GM12865 (cell line): ENCODE results near the gene SP110.
A peak's percentile ranks its signal among the peaks of the same experiment; 100 is the strongest.

Experiments
- DNase-seq: peaks from one replicate; pipeline ENCODE4 v3.0.0; 2010; ENCODE audit warnings: low read depth
- H3K4me3 ChIP-seq: 2 replicates; pipeline ENCODE4 v1.5.1; 2011; ENCODE audit warnings: mild to moderate bottlenecking, low read depth, low read length, control low read depth
- CTCF ChIP-seq: IDR thresholded peaks from 2 replicates; pipeline ENCODE4 v1.5.1; 2011; ENCODE audit warnings: low read length, control low read depth, low read depth, inconsistent platforms; ENCODE audit not compliant: insufficient read depth; ENCODE audit errors: missing control alignments

SP110 gene

GRCh38 chr2:230202430-230203109 lies 17.2 kb downstream of the SP110 start:
- TF ChIP-seq CTCF, result peak; percentile 37
- peak; percentile 82 for DNase-seq
- H3K4me3 ChIP-seq, result no peak overlapping the region

GRCh38 chr2:230184727-230185578 lies 34.8 kb downstream of the SP110 start:
- no peak for DNase-seq
- TF ChIP-seq CTCF, result no peak
- no peak overlapping the region for H3K4me3 ChIP-seq

- TF ChIP-seq CTCF, result no peak
- DNase-seq, result no peak
- no peak overlapping the region for H3K4me3 ChIP-seq
These were observed 38.6 kb downstream of the SP110 start for GRCh38 chr2:230181195-230181594.

GRCh38 chr2:230179907-230180306 lies 39.9 kb downstream of the SP110 start:
- TF ChIP-seq CTCF, result no peak
- DNase-seq, result no peak
- no peak overlapping the region for H3K4me3 ChIP-seq

- H3K4me3 ChIP-seq, result no peak overlapping the region
- no peak for TF ChIP-seq CTCF
- DNase-seq, result no peak
These were observed 41.0 kb downstream of the SP110 start for GRCh38 chr2:230178546-230179485.

GRCh38 chr2:230176996-230177395 lies 42.8 kb downstream of the SP110 start:
- TF ChIP-seq CTCF, result no peak
- no peak for DNase-seq
- H3K4me3 ChIP-seq, result no peak overlapping the region
